ENCODE data around the gene BCL6. TPM values are rescaled to one million over a fixed set of nuclear protein-coding genes. Genes with fewer than 3 reads are reported as not detected.

The BCL6 gene
- total RNA-seq, 1 donor from 2014 or later, result 14.1 TPM

GRCh38 chr3:187719628-187720336, 25.5 kb downstream of the BCL6 start:
- no peak for DNase-seq (ENCODE audit: extremely low read depth, low read depth, low spot score)

GRCh38 chr3:187718802-187719201, 26.5 kb downstream of the BCL6 start:
- no peak for DNase-seq (ENCODE audit: extremely low read depth, low read depth, low spot score)

- no peak for DNase-seq (ENCODE audit: extremely low read depth, low read depth, low spot score)
Measured at GRCh38 chr3:187717572-187717971, 27.7 kb downstream of the BCL6 start.

- no peak for DNase-seq (ENCODE audit: extremely low read depth, low read depth, low spot score)
Measured at GRCh38 chr3:187714404-187714979, 30.8 kb downstream of the BCL6 start.

GRCh38 chr3:187713504-187713903, 31.8 kb downstream of the BCL6 start:
- DNase-seq (ENCODE audit: extremely low read depth, low read depth, low spot score), result no peak

- no peak for DNase-seq (ENCODE audit: extremely low read depth, low read depth, low spot score)
Measured at GRCh38 chr3:187709155-187709554, 36.1 kb downstream of the BCL6 start.

- no peak for DNase-seq (ENCODE audit: extremely low read depth, low read depth, low spot score)
Measured at GRCh38 chr3:187708696-187709095, 36.6 kb downstream of the BCL6 start.

GRCh38 chr3:187706971-187707370, 38.3 kb downstream of the BCL6 start:
- DNase-seq (ENCODE audit: extremely low read depth, low read depth, low spot score), result no peak

- no peak for DNase-seq (ENCODE audit: extremely low read depth, low read depth, low spot score)
Measured at GRCh38 chr3:187705164-187705563, 40.1 kb downstream of the BCL6 start.

- DNase-seq (ENCODE audit: extremely low read depth, low read depth, low spot score), result no peak
Measured at GRCh38 chr3:187702507-187703033, 42.7 kb downstream of the BCL6 start, which contains the start of gene RTP2. RTP2 (minus strand) TSS chr3:187702557; CDS start chr3:187702128, 429 bp downstream.

GRCh38 chr3:187700249-187700648, 45.0 kb downstream of the BCL6 start:
- DNase-seq (ENCODE audit: extremely low read depth, low read depth, low spot score), result no peak

GRCh38 chr3:187698499-187699399, 46.5 kb downstream of the BCL6 start:
- no peak for DNase-seq (ENCODE audit: extremely low read depth, low read depth, low spot score)

GRCh38 chr3:187696021-187696420, 49.2 kb downstream of the BCL6 start:
- no peak for DNase-seq (ENCODE audit: extremely low read depth, low read depth, low spot score)

- no peak for DNase-seq (ENCODE audit: extremely low read depth, low read depth, low spot score)
Measured at GRCh38 chr3:187695449-187695848, 49.8 kb downstream of the BCL6 start.

GRCh38 chr3:187694801-187695200, 50.5 kb downstream of the BCL6 start:
- DNase-seq (ENCODE audit: extremely low read depth, low read depth, low spot score), result no peak

- no peak for DNase-seq (ENCODE audit: extremely low read depth, low read depth, low spot score)
Measured at GRCh38 chr3:187693431-187693830, 51.8 kb downstream of the BCL6 start.

- DNase-seq (ENCODE audit: extremely low read depth, low read depth, low spot score), result no peak
Measured at GRCh38 chr3:187689984-187690383, 55.3 kb downstream of the BCL6 start.

GRCh38 chr3:187686621-187687273, 58.5 kb downstream of the BCL6 start:
- DNase-seq (ENCODE audit: extremely low read depth, low read depth, low spot score), result no peak

- DNase-seq (ENCODE audit: extremely low read depth, low read depth, low spot score), result no peak
Measured at GRCh38 chr3:187685948-187686347, 59.3 kb downstream of the BCL6 start.

- DNase-seq (ENCODE audit: extremely low read depth, low read depth, low spot score), result no peak
Measured at GRCh38 chr3:187684880-187685279, 60.4 kb downstream of the BCL6 start.

GRCh38 chr3:187684444-187684843, 60.8 kb downstream of the BCL6 start:
- DNase-seq (ENCODE audit: extremely low read depth, low read depth, low spot score), result no peak
